ENCODE data around the gene PNMA1. TPM values are rescaled to one million over a fixed set of nuclear protein-coding genes. Genes with fewer than 3 reads are reported as not detected.

PNMA1 gene
- total and polyA plus RNA-seq, 9 of the 15 experiments (the other 6 are each of a cell fraction or from before 2014, with no cell fraction given): 1.7 to 26.4 (median 8.7) TPM

DNA sequence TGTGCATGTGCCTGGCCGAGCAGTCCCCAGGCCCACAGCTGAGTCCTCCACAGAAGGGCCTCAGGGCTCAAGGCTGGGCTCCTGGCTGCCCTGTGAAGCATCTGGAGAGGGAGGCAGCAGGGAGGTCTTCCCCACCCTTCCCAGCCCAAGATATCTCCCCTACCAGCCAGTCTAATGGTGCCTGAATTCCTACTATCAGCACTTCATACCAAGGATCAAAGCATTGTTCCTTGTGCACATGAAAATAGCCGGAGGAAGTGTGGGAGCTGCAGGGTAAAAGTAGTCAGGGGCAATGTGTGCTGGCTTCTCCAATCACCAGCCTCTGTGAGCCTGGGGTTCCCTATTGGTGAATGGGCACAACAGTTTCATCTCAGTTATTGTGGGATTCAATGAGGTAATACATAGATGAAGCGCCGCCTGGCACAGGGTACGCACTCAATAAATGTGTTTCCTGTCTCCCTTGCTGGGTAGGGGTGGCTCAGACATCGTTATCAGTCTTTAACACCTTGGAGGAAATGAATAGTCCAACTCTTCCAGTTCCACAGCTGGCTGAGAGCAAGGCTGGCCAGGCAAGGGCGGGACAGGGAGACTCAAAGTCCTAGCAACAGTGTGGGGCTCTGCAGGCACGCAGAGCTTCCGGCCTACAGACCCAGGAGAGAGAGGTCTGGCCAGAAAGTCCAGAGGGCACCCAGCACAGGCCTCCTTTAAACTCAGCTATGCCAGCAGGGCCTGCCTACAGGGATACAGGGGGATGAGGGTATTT is 39.1 kb upstream of the PNMA1 start (continued):
- no peak for TF ChIP-seq MLLT1 (IDR thresholded peaks at IDR 0.05)
- no peak for TF ChIP-seq ZBTB34 (CRISPR knock-in tag; IDR thresholded peaks at IDR 0.05)
- 0 out of 2 replicates have a peak, but pooled peaks have one; percentile 3 for TF ChIP-seq MAFK (IDR thresholded peaks at IDR 0.05; ENCODE audit: low read length)
- no peak for TF ChIP-seq GATAD2B (IDR thresholded peaks at IDR 0.05; ENCODE audit: borderline replicate concordance)
- TF ChIP-seq KLF10 (CRISPR knock-in tag; IDR thresholded peaks at IDR 0.05): no peak
- TF ChIP-seq RHOXF2B (CRISPR knock-in tag; conservative IDR thresholded peaks at IDR 0.05): no peak
- TF ChIP-seq THRA (IDR thresholded peaks at IDR 0.05): no peak
- no peak for TF ChIP-seq ZNF3 (CRISPR knock-in tag; IDR thresholded peaks at IDR 0.05)
- TF ChIP-seq SP2 (IDR thresholded peaks at IDR 0.05; ENCODE audit: extremely low read depth, low read depth, low read length, poor library complexity, severe bottlenecking): no peak
- no peak for TF ChIP-seq DDX20 (tag; IDR thresholded peaks at IDR 0.05; ENCODE audit: low read depth)
- TF ChIP-seq RBM39 (optimal IDR thresholded peaks at IDR 0.05; ENCODE audit: low read depth, low read length): no peak
- peak; percentile 8 for TF ChIP-seq PRDM10 (IDR thresholded peaks at IDR 0.05; ENCODE audit: partially characterized antibody)
- TF ChIP-seq CTBP1 (IDR thresholded peaks at IDR 0.05; ENCODE audit: borderline replicate concordance): peak; percentile 45; the same call in 1 of the 2 replicates
- TF ChIP-seq ZKSCAN1 (IDR thresholded peaks at IDR 0.05; ENCODE audit: low read depth, low read length): no peak
- TF ChIP-seq ZBTB2 (IDR thresholded peaks at IDR 0.05): no peak
- no peak for TF ChIP-seq PHF21A (IDR thresholded peaks at IDR 0.05; ENCODE audit: borderline replicate concordance, low read depth)
